Retinal pigment epithelial cell (primary cell): ENCODE results near the gene TAF8.
A peak's percentile ranks its signal among the peaks of the same experiment; 100 is the strongest.

Experiments
- DNase-seq: peaks from one replicate; pipeline ENCODE4 v3.0.0-alpha.2; 2010; ENCODE audit warnings: low read depth
- H3K4me3 ChIP-seq: 2 replicates; pipeline ENCODE4 v1.5.1; 2011; ENCODE audit warnings: mild to moderate bottlenecking, low read length, control low read depth, moderate library complexity
- CTCF ChIP-seq: conservative IDR thresholded peaks from 2 replicates; pipeline ENCODE4 v1.5.1; 2011; ENCODE audit warnings: low read depth, low read length, control low read depth, inconsistent platforms

The TAF8 gene

GRCh38 chr6:42091718-42092023 lies 41.3 kb downstream of the TAF8 start:
- DNase-seq, result no peak
- no peak for TF ChIP-seq CTCF

GRCh38 chr6:42093582-42094329 lies 43.4 kb downstream of the TAF8 start:
- TF ChIP-seq CTCF, result no peak
- H3K4me3 ChIP-seq, result no peak overlapping the region
- no peak for DNase-seq

More at GRCh38 chr6:42091718-42092023, 41.3 kb downstream of the TAF8 start:
- no peak overlapping the region for H3K4me3 ChIP-seq

GRCh38 chr6:42095094-42095493 lies 44.8 kb downstream of the TAF8 start:
- DNase-seq, result no peak
- TF ChIP-seq CTCF, result no peak
- H3K4me3 ChIP-seq, result no peak overlapping the region

- no peak overlapping the region for H3K4me3 ChIP-seq
- DNase-seq, result no peak
- TF ChIP-seq CTCF, result peak; percentile 11
Measured at GRCh38 chr6:42095776-42096541, 45.6 kb downstream of the TAF8 start.

GRCh38 chr6:42099340-42100028 lies 49.2 kb downstream of the TAF8 start:
- H3K4me3 ChIP-seq, result no peak overlapping the region
- DNase-seq, result no peak
- no peak for TF ChIP-seq CTCF

- H3K4me3 ChIP-seq, result no peak overlapping the region
- no peak for TF ChIP-seq CTCF
- no peak for DNase-seq
Measured at GRCh38 chr6:42100029-42100901, 49.9 kb downstream of the TAF8 start.
